A549 (cell line): ENCODE measurements around the gene GRAMD1A.

Source experiments
- CTCF ChIP-seq: fragments of >200 bp; sonication (Bioruptor Twin); formaldehyde crosslinking; IDR thresholded peaks from 3 replicates; pipeline ENCODE4 v1.5.1; 2016
- E2F6 ChIP-seq: IDR thresholded peaks from 2 replicates; pipeline ENCODE4 v1.6.1; 2012; ENCODE audit warnings: low read depth, borderline replicate concordance
- EP300 ChIP-seq, 2 experiments: fragments of >200 bp; sonication (Bioruptor Twin); formaldehyde crosslinking; IDR thresholded peaks; 2 replicates in 1 of 2; 3 replicates in 1 of 2; pipeline ENCODE4 v1.6.1; 2016 to 2017
- JUNB ChIP-seq: fragments of >200 bp; sonication (Bioruptor Twin); formaldehyde crosslinking; IDR thresholded peaks from 2 replicates; pipeline ENCODE4 v1.6.1; 2016
- KDM1A ChIP-seq: fragments of 200-600 bp; sonication (generic); IDR thresholded peaks from 2 replicates; pipeline ENCODE4 v1.6.1; 2016; ENCODE audit warnings: low read depth, mild to moderate bottlenecking
- KDM5A ChIP-seq: fragments of 200-600 bp; sonication (generic); IDR thresholded peaks from 2 replicates; pipeline ENCODE4 v1.6.1; 2016; ENCODE audit warnings: antibody characterized with exemption, mild to moderate bottlenecking
- MAZ ChIP-seq: fragments of 150-350 bp; IDR thresholded peaks from 2 replicates; pipeline ENCODE4 v1.6.1; 2014; ENCODE audit warnings: antibody characterized with exemption, low read depth, low read length, borderline replicate concordance
- MYC ChIP-seq: IDR thresholded peaks from 2 replicates; pipeline ENCODE4 v1.6.1; 2012; ENCODE audit warnings: mild to moderate bottlenecking, inconsistent platforms, low read length, improper control_type of control experiment, borderline replicate concordance
- POLR2A ChIP-seq: IDR thresholded peaks from 2 replicates; pipeline ENCODE4 v1.6.1; 2012; ENCODE audit warnings: mild to moderate bottlenecking, low read length
- RAD21 ChIP-seq, 2 experiments: fragments of >200 bp in 1 of 2; sonication (Bioruptor Twin) in 1 of 2; formaldehyde crosslinking in 1 of 2; IDR thresholded peaks in 1 of 2; conservative IDR thresholded peaks in 1 of 2; 2 replicates in 1 of 2; 3 replicates in 1 of 2; pipeline ENCODE4 v1.6.1; 2012 to 2018; ENCODE audit warnings: inconsistent platforms in 1 of 2
- RCOR1 ChIP-seq: fragments of 150-350 bp; IDR thresholded peaks from 2 replicates; pipeline ENCODE4 v1.6.1; 2014; ENCODE audit warnings: antibody characterized with exemption, low read length, low read depth
- RFX5 ChIP-seq: fragments of 450-650 bp; IDR thresholded peaks from 2 replicates; pipeline ENCODE4 v1.7.1; 2014; ENCODE audit warnings: antibody characterized with exemption, mild to moderate bottlenecking, moderate library complexity

- TF ChIP-seq POLR2A (no peak; the same call in 1 of the 2 replicates), CTCF (no peak), MYC (no peak), KDM5A (no peak), EP300 (IDR thresholded peaks at IDR 0.05) (no peak), E2F6 (no peak), JUNB (no peak), RFX5 (no peak), MAZ (no peak), KDM1A (no peak), RCOR1 (no peak), RAD21 (conservative IDR thresholded peaks at IDR 0.05 in 1 of 2, IDR thresholded peaks at IDR 0.05 in 1 of 2) (no peak)
Observed at GRCh38 chr19:35029737-35030256, 29.7 kb downstream of the GRAMD1A start.
